ENCODE results near the gene FGF11. TPM values are rescaled to one million over a fixed set of nuclear protein-coding genes. Genes with fewer than 3 reads are reported as not detected.

FGF11 gene
- polyA plus RNA-seq, 1 experiment, result 0.63 TPM

DNA sequence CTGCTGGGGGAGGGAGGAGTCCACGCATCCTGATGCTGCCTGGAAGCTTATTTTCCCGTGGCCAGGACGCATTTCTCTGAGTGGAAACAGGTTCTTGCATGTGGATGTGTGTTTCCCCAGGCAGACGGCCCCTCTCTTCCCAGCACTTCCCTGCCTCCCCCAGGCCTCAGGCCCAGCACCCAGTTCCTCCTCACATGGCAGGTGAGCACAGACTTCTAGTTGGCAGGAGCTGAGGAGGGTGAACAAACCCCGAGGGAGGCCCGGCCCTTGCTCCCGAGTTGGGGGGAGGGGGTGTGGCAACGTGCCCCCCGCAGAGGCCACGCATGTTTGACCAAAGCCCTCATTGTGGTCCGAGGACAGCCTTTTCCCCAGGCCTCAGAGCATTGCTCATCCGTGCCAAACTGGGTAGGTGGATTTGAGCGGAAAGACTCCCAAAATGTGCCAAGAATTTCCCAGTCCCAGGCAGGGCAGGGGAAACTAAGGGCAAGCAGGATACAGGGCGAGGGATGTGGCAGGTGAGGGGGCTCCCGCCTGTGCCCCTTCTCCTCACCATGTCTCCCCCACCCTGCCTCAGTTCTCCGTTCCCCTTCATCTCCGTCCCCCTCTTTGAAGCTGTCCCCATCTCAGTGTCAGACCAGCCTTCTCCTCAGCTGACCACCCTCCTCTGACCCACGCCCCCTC, 20.7 kb upstream of the FGF11 start:
- CTCF ChIA-PET, result interaction anchor here (0.6 kb wide), 1 partner anchor 299 kb away, joined by 4 read pairs; no protein-coding TSS in a partner anchor
- POLR2A ChIA-PET, result interaction anchor here (0.7 kb wide), 1 partner anchor 15 kb away, joined by 4 read pairs; the partner anchor contains the start of gene TMEM256

DNA sequence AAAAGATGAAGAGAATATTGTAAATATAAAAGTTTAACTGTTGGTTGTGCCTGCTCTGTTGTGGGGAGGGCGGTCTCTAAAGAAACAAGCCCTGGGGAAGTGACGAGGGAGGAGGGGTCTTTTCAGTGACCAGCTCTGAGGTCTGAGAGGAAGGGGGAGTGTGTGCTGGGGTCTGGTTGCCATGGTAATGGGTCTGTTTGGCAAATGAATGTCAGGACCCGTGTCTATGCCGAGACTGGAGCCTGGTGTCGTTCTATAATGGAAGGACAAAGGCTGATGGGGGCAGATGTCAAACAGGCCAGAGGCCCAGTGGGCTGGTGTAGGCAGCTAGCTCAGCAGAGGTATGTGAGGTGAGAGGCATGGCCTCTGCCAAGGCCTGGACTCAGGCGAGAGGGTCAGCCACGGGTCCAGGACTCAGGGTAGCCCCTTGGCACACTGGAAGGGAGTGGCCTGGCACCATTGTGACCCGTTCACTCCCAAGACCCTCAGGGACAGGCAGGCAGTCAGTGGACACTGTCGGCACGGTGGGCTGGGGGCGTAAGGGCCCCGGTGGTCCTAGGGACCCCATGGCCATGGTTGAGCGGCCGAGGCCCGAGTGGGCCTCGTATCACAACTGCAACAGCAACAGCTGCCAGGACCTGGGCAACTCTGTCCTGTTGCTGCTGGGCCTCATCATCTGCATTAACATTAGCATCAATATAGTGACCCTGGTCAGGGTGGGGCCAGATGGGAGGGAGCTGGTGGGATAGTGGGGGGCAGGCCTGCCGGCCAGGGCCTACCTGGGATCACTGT, 19.3 kb upstream of the FGF11 start, which contains the start of gene SPEM1:
TSS of gene SPEM1 (plus strand) at position 506 of the 792 bp plus-strand sequence. CDS start at position 567, 61 bp downstream.
- CTCF ChIA-PET, result no interaction called here

More for the DNA sequence above, 20.7 kb upstream of the FGF11 start:
- Histone ChIP-seq H3K27ac (ENCODE audit: low read depth, low read length) (no peak overlapping the region), H3K27me3 (ENCODE audit: control insufficient read depth, insufficient read depth, low read length) (no peaks in the 10 kb centered on the region), H3K4me3 (ENCODE audit: low read depth, low read length) (no peak overlapping the region), H3K9me3 (ENCODE audit: control insufficient read depth, insufficient read depth, low read length) (peaks cover 15% of the 10 kb centered on the region; the same call in 1 of the 2 replicates)
- DNase-seq (ENCODE audit: low read depth, low spot score), result no peak
- TF ChIP-seq, protein P1, sequence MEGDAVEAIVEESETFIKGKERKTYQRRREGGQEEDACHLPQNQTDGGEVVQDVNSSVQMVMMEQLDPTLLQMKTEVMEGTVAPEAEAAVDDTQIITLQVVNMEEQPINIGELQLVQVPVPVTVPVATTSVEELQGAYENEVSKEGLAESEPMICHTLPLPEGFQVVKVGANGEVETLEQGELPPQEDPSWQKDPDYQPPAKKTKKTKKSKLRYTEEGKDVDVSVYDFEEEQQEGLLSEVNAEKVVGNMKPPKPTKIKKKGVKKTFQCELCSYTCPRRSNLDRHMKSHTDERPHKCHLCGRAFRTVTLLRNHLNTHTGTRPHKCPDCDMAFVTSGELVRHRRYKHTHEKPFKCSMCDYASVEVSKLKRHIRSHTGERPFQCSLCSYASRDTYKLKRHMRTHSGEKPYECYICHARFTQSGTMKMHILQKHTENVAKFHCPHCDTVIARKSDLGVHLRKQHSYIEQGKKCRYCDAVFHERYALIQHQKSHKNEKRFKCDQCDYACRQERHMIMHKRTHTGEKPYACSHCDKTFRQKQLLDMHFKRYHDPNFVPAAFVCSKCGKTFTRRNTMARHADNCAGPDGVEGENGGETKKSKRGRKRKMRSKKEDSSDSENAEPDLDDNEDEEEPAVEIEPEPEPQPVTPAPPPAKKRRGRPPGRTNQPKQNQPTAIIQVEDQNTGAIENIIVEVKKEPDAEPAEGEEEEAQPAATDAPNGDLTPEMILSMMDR (IDR thresholded peaks at IDR 0.05; ENCODE audit: low read depth, low read length), result no peak

DNA sequence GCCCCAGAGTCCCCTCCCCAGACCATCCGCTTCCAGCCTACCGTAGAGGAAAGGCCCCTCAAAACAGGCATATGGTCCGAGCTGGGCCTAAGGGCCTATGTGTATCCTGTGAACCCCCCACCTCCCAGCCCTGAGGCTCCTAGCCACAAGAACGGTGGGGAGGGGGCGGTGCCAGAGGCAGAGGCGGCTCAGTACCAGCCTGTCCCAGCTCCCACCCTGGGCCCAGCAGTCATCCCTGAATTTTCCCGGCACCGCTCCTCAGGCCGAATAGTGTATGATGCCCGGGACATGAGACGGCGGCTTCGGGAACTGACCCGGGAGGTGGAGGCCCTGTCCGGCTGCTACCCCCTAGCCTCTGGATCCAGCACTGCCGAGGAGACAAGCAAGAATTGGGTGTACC, 18.1 kb upstream of the FGF11 start:
- DNase-seq (ENCODE audit: low read depth, low spot score), result no peak
- ChIA-PET POLR2A (interaction anchor here (0.7 to 1.5 kb wide), 3 partner anchors 14 to 139 kb away, joined by 3 read pairs; partner anchors contain the start of genes TMEM102 and TMEM256), CTCF (no interaction called here)
- Histone ChIP-seq H3K4me3 (ENCODE audit: low read depth, low read length) (no peak overlapping the region), H3K9me3 (ENCODE audit: control insufficient read depth, insufficient read depth, low read length) (peaks cover 15% of the 10 kb centered on the region; the same call in 1 of the 2 replicates), H3K27ac (ENCODE audit: low read depth, low read length) (no peak overlapping the region), H3K27me3 (ENCODE audit: control insufficient read depth, insufficient read depth, low read length) (no peaks in the 10 kb centered on the region)
- TF ChIP-seq, protein P1 (IDR thresholded peaks at IDR 0.05; ENCODE audit: low read depth, low read length), result no peak

More for the DNA sequence above, 19.3 kb upstream of the FGF11 start, which contains the start of gene SPEM1:
- Histone ChIP-seq H3K27me3 (ENCODE audit: control insufficient read depth, insufficient read depth, low read length) (no peaks in the 10 kb centered on the region), H3K4me3 (ENCODE audit: low read depth, low read length) (no peak within 1 kb of the TSS), H3K9me3 (ENCODE audit: control insufficient read depth, insufficient read depth, low read length) (peaks cover 15% of the 10 kb centered on the region; the same call in 1 of the 2 replicates), H3K27ac (ENCODE audit: low read depth, low read length) (no peak within 1 kb of the TSS)
- POLR2A ChIA-PET, result interaction anchor here (1.0 to 1.5 kb wide), 2 partner anchors 16 to 141 kb away, joined by 3 read pairs; partner anchors contain the start of gene TMEM256
- DNase-seq (ENCODE audit: low read depth, low spot score), result no peak
- TF ChIP-seq, protein P1 (IDR thresholded peaks at IDR 0.05; ENCODE audit: low read depth, low read length), result no peak

DNA sequence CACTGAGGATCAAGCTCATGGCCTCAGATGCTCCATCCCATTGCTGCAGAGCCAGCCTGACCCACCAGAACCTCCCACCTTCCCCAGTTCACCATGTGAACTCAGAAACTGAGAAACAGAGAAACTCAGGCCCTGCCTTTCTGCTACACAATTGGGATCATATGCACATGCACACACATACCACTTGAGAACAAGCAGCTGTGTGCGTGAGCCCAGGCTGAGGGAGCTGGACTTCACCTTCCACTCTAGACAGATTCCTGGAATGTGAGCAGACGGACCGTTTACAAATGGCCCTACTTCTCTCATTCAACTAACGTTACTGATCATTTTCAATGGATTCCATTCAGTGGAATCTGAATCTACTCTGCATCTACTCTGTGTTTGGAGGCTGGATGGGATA, 15.6 kb upstream of the FGF11 start:
- DNase-seq (ENCODE audit: low read depth, low spot score), result no peak
- POLR2A ChIA-PET, result interaction anchor here (0.5 to 0.6 kb wide), 2 partner anchors 61 to 74 kb away, joined by 3 to 5 read pairs; no protein-coding TSS in a partner anchor
- H3K4me3 ChIP-seq (ENCODE audit: low read depth, low read length), result no peak overlapping the region
- CTCF ChIA-PET, result interaction anchor here (0.7 to 0.8 kb wide), 2 partner anchors 22 to 166 kb away, joined by 6 to 7 read pairs; no protein-coding TSS in a partner anchor
- H3K9me3 ChIP-seq (ENCODE audit: control insufficient read depth, insufficient read depth, low read length), result peaks cover 15% of the 10 kb centered on the region; the same call in 1 of the 2 replicates
- H3K27ac ChIP-seq (ENCODE audit: low read depth, low read length), result no peak overlapping the region
- TF ChIP-seq, protein P1 (IDR thresholded peaks at IDR 0.05; ENCODE audit: low read depth, low read length), result no peak
- peaks cover under 1% of the 10 kb centered on the region for H3K27me3 ChIP-seq (ENCODE audit: control insufficient read depth, insufficient read depth, low read length)

All from AG04450 (cell line).